Measurements from ENCODE around the gene LRRC1. TPM values are rescaled to one million over a fixed set of nuclear protein-coding genes. Genes with fewer than 3 reads are reported as not detected.

The LRRC1 gene
- total and polyA plus RNA-seq, 2 of the 8 experiments (the other 6 are each of a cell fraction or from before 2014, with no cell fraction given): 6.7 to 15.9 TPM

GRCh38 chr6:53944091-53944490, 149.3 kb downstream of the LRRC1 start:
- no peak overlapping the region for H3K23ac ChIP-seq (ENCODE audit: insufficient read length)
- no peak overlapping the region for H2BK5ac ChIP-seq (ENCODE audit: low read depth, low read length)
- no peak for DNase-seq (ENCODE audit: low read depth in 1 of 2, low spot score in 2 of 2)
- no peak overlapping the region for H3K14ac ChIP-seq (ENCODE audit: insufficient read length)
- no peaks in the 10 kb centered on the region for H3K27me3 ChIP-seq (replicated peaks in 1 of 4; ENCODE audit: control insufficient read depth in 3 of 4, extremely low read depth in 1 of 4, insufficient read depth in 3 of 4, low read length in 3 of 4)
- H3K4me1 ChIP-seq (replicated peaks in 1 of 4; ENCODE audit: control insufficient read depth in 3 of 4, insufficient read depth in 4 of 4, low read length in 3 of 4): peaks cover 0 to 2% (median 0%) of the 10 kb centered on the region in 4 experiments; a peak in 1 of 7 replicates
- H3K27ac ChIP-seq (ENCODE audit: low read depth, low read length): no peak overlapping the region
- no peak overlapping the region for H4K8ac ChIP-seq (ENCODE audit: extremely low read depth, insufficient read depth, low read length)
- no peak overlapping the region for H3K4me2 ChIP-seq (ENCODE audit: insufficient read depth in 1 of 2, low read depth in 2 of 2, low read length in 2 of 2)
- 79% methylated on average over 4 of the region's 4 CpGs; no CpG with 5 or more reads in 1 of the 2 experiments for WGBS, 2 experiments (ENCODE audit: extremely low coverage in 1 of 2, insufficient coverage in 1 of 2, insufficient read length in 1 of 2, insufficient replicate concordance in 2 of 2, low coverage in 1 of 2, low lambda C conversion rate in 2 of 2, missing lambda C conversion rate in 1 of 2)
- ChIA-PET CTCF (ENCODE audit: partially characterized antibody) (interaction anchor here (0.6 to 2.8 kb wide), 5 partner anchors 11 to 451 kb away, joined by 3 to 16 read pairs (median 3); no protein-coding TSS in a partner anchor), POLR2A (ENCODE audit: partially characterized antibody) (no interaction called here)
- no peak overlapping the region for H3K4me3 ChIP-seq (ENCODE audit: extremely low read depth in 1 of 4, insufficient read depth in 2 of 4, low read depth in 3 of 4, low read length in 4 of 4)
- no peaks in the 10 kb centered on the region for H3K23me2 ChIP-seq (ENCODE audit: low read depth, low read length)
- H3K79me2 ChIP-seq (ENCODE audit: control insufficient read depth in 1 of 2, insufficient read depth in 2 of 2, low read length in 2 of 2): no peaks in the 10 kb centered on the region
- H2BK12ac ChIP-seq (ENCODE audit: low read depth, low read length): no peak overlapping the region
- no peak overlapping the region for H3K4ac ChIP-seq (replicated peaks; ENCODE audit: insufficient read length, low read depth, low read length)
- H3K9ac ChIP-seq (replicated peaks in 1 of 4; ENCODE audit: extremely low read depth in 1 of 4, low read depth in 3 of 4, low read length in 3 of 4): no peak overlapping the region
- H3K56ac ChIP-seq (replicated peaks; ENCODE audit: insufficient read length, low read depth, low read length): no peak overlapping the region
- H3K36me3 ChIP-seq (ENCODE audit: control insufficient read depth in 2 of 4, insufficient read depth in 4 of 4, low read length in 3 of 4): no peaks in the 10 kb centered on the region
- no peak overlapping the region for H2BK20ac ChIP-seq (ENCODE audit: low read length)
- no peak overlapping the region for H2AFZ ChIP-seq (ENCODE audit: low read length)
- H3K9me3 ChIP-seq (ENCODE audit: insufficient read depth in 2 of 2, low read depth in 1 of 2, low read length in 1 of 2): no peaks in the 10 kb centered on the region
- H2BK120ac ChIP-seq (replicated peaks; ENCODE audit: low read depth, low read length): no peak overlapping the region
- FAIRE-seq: no peak
- H3K18ac ChIP-seq (ENCODE audit: extremely low read depth, low read length): no peak overlapping the region
- TF ChIP-seq SIX5 (IDR thresholded peaks at IDR 0.05; ENCODE audit: low read depth, low read length): no peak
- no peak for TF ChIP-seq E2F6 (IDR thresholded peaks at IDR 0.05)
- TF ChIP-seq SP1 (IDR thresholded peaks at IDR 0.05; ENCODE audit: low read depth, low read length): no peak
- no peak for TF ChIP-seq CEBPB (IDR thresholded peaks at IDR 0.05; ENCODE audit: low read depth, low read length)
- H2BK15ac ChIP-seq (ENCODE audit: low read length): no peak overlapping the region
- H4K91ac ChIP-seq (replicated peaks; ENCODE audit: insufficient read length, low read length): no peak overlapping the region
- no peak overlapping the region for H4K5ac ChIP-seq (ENCODE audit: insufficient read length, low read depth, low read length)
- H2AK5ac ChIP-seq (ENCODE audit: low read depth, low read length): no peak overlapping the region
- H3K79me1 ChIP-seq (ENCODE audit: low read depth, low read length): no peaks in the 10 kb centered on the region
- H4K20me1 ChIP-seq (replicated peaks in 1 of 2; ENCODE audit: control insufficient read depth in 1 of 2, insufficient read depth in 2 of 2, low read length in 2 of 2): no peaks in the 10 kb centered on the region
